GM23248 (cell line): Measurements from ENCODE around the gene SLC8A2. TPM values are rescaled to one million over a fixed set of nuclear protein-coding genes. Genes with fewer than 3 reads are reported as not detected.

Experiments
- DNase-seq: peaks from one replicate; pipeline ENCODE4 v3.0.0-alpha.2; 2015
- H2AFZ ChIP-seq: fragments of 200-600 bp; sonication (generic); 2 replicates; pipeline ENCODE4 v1.6.1; 2016; ENCODE audit warnings: antibody characterized with exemption
- H3F3A ChIP-seq: fragments of 200-600 bp; sonication (generic); 2 replicates; pipeline ENCODE4 v1.6.1; 2016; ENCODE audit warnings: mild to moderate bottlenecking, antibody characterized with exemption, mixed run types; ENCODE audit not compliant: insufficient read depth
- H3K27ac ChIP-seq: fragments of 200-600 bp; sonication (generic); 2 replicates; pipeline ENCODE4 v1.5.1; 2016; ENCODE audit warnings: mild to moderate bottlenecking
- H3K27me3 ChIP-seq: fragments of 200-600 bp; sonication (generic); replicated peaks from 2 replicates; pipeline ENCODE4 v1.6.1; 2016; ENCODE audit warnings: mild to moderate bottlenecking; ENCODE audit not compliant: insufficient read depth
- H3K36me3 ChIP-seq: fragments of 200-600 bp; sonication (generic); 2 replicates; pipeline ENCODE4 v1.6.1; 2016; ENCODE audit warnings: low read depth, mild to moderate bottlenecking
- H3K4me1 ChIP-seq: fragments of 200-600 bp; sonication (generic); 2 replicates; pipeline ENCODE4 v1.6.1; 2016; ENCODE audit warnings: mild to moderate bottlenecking; ENCODE audit not compliant: insufficient read depth
- H3K4me2 ChIP-seq: fragments of 200-600 bp; sonication (generic); one replicate; pipeline ENCODE4 v1.6.1; 2016; ENCODE audit warnings: mild to moderate bottlenecking; ENCODE audit not compliant: unreplicated experiment
- H3K4me3 ChIP-seq: fragments of 200-600 bp; sonication (generic); 2 replicates; pipeline ENCODE4 v1.5.1; 2016; ENCODE audit warnings: mild to moderate bottlenecking
- H3K79me2 ChIP-seq: fragments of 200-600 bp; sonication (generic); 2 replicates; pipeline ENCODE4 v1.6.1; 2016; ENCODE audit warnings: mild to moderate bottlenecking; ENCODE audit not compliant: insufficient read depth
- H3K9ac ChIP-seq: fragments of 200-600 bp; sonication (generic); 2 replicates; pipeline ENCODE4 v1.6.1; 2016; ENCODE audit warnings: mild to moderate bottlenecking
- H3K9me2 ChIP-seq: fragments of 200-600 bp; sonication (generic); 2 replicates; pipeline ENCODE4 v1.6.1; 2016; ENCODE audit warnings: mixed run types, mild to moderate bottlenecking, moderate library complexity; ENCODE audit not compliant: insufficient read depth
- H3K9me3 ChIP-seq: fragments of 200-600 bp; sonication (generic); one replicate; pipeline ENCODE4 v1.6.1; 2017; ENCODE audit warnings: low read depth
- H4K20me1 ChIP-seq: fragments of 200-600 bp; sonication (generic); 2 replicates; pipeline ENCODE4 v1.6.0; 2016; ENCODE audit not compliant: insufficient read depth
- EZH2 ChIP-seq: fragments of 200-600 bp; sonication (generic); IDR thresholded peaks from 2 replicates; pipeline ENCODE4 v1.6.1; 2018; ENCODE audit warnings: antibody characterized with exemption, mild to moderate bottlenecking; ENCODE audit not compliant: insufficient read depth, poor library complexity, severe bottlenecking
- EZH2phosphoT487 ChIP-seq: fragments of 200-600 bp; sonication (generic); IDR thresholded peaks from 2 replicates; pipeline ENCODE4 v1.6.1; 2018; ENCODE audit warnings: antibody characterized with exemption, moderate library complexity, mild to moderate bottlenecking, low read depth; ENCODE audit not compliant: insufficient read depth
- WGBS, 2 experiments: methylation state at CpG; one replicate each; pipeline ENCODE4 v1.1.6; 2015 to 2017; ENCODE audit warnings: low lambda C conversion rate in 2 of 2, low coverage in 1 of 2; ENCODE audit errors: missing lambda C conversion rate in 2 of 2; 5-methylcytosine and 5-hydroxymethylcytosine counted together
- in situ Hi-C: fragments of 300-500 bp; cut with MboI; formaldehyde crosslinking; loops from 2 replicates; pipeline ENCODE4 v1.15.0; 2020
- polyA plus RNA-seq: library from polyadenylated mRNA; unstranded; fragments of >200 nt; fragmentation: Nextera tagmentation; extraction: Ambion mirVana; gene quantifications from 2 replicates; pipeline ENCODE4 v1.2.1, GENCODE V29; 2016
- total RNA-seq: library from RNA; depleted of rRNA; stranded (reverse); fragments of >200 nt; shearing (Covaris generic); gene quantifications from 2 replicates; pipeline ENCODE4 v1.2.3, GENCODE V29; 2014

Gene SLC8A2
- total and polyA plus RNA-seq, 2 experiments from 2014 or later: not detected

GRCh38 chr19:47518139-47518538 lies 46.4 kb upstream of the SLC8A2 start:
- no peaks in the 10 kb centered on the region for H3K27me3 ChIP-seq
- H2AFZ ChIP-seq: no peak overlapping the region
- H4K20me1 ChIP-seq: no peaks in the 10 kb centered on the region
- H3K4me2 ChIP-seq: no peak overlapping the region
- no peaks in the 10 kb centered on the region for H3K36me3 ChIP-seq
- in situ Hi-C loops: no loop called here
- H3K9ac ChIP-seq: no peak overlapping the region
- no peaks in the 10 kb centered on the region for H3F3A ChIP-seq
- no peak overlapping the region for H3K4me3 ChIP-seq
- no peaks in the 10 kb centered on the region for H3K9me3 ChIP-seq
- H3K9me2 ChIP-seq: no peaks in the 10 kb centered on the region
- 84 to 87% methylated on average over 4 of the region's 4 CpGs for WGBS, 2 experiments
- no peak overlapping the region for H3K27ac ChIP-seq
- TF ChIP-seq EZH2phosphoT487: no peak
- TF ChIP-seq EZH2: no peak
- peaks cover 17% of the 10 kb centered on the region for H3K79me2 ChIP-seq
- H3K4me1 ChIP-seq: peaks cover 9% of the 10 kb centered on the region
- DNase-seq: no peak

- Histone ChIP-seq H3K9me2 (no peaks in the 10 kb centered on the region), H3K9ac (peak within 1 kb of the TSS; percentile 99), H3F3A (peaks cover 11% of the 10 kb centered on the region; the same call in 1 of the 2 replicates), H3K4me1 (peaks cover 27% of the 10 kb centered on the region), H2AFZ (peak within 1 kb of the TSS; percentile 92), H3K27me3 (no peaks in the 10 kb centered on the region), H3K9me3 (no peaks in the 10 kb centered on the region), H3K36me3 (no peaks in the 10 kb centered on the region), H4K20me1 (no peaks in the 10 kb centered on the region), H3K79me2 (peaks cover 48% of the 10 kb centered on the region), H3K4me2 (peak within 1 kb of the TSS; percentile 93), H3K4me3 (peak within 1 kb of the TSS; percentile 95), H3K27ac (peak within 1 kb of the TSS; percentile 98)
- in situ Hi-C loops: no loop called here
- DNase-seq: peak; percentile 100
- TF ChIP-seq EZH2phosphoT487: no peak
- WGBS, 2 experiments: 0 to 1% methylated on average over 65 to 76 of the region's 78 CpGs
These were observed 43.3 kb upstream of the SLC8A2 start, which contains the start of gene NAPA for GRCh38 chr19:47514869-47515588. NAPA (minus strand) TSS chr19:47515063; CDS start chr19:47514940, 123 bp downstream.

GRCh38 chr19:47514151-47514868 lies 42.6 kb upstream of the SLC8A2 start:
- Histone ChIP-seq H3K27ac (peak overlapping the region; percentile 98), H3K9me3 (no peaks in the 10 kb centered on the region), H3K79me2 (peaks cover 55% of the 10 kb centered on the region), H3K9me2 (no peaks in the 10 kb centered on the region), H4K20me1 (no peaks in the 10 kb centered on the region), H3K4me3 (peak overlapping the region; percentile 95), H3K4me1 (peaks cover 31% of the 10 kb centered on the region), H3K9ac (peak overlapping the region; percentile 99), H2AFZ (peak overlapping the region; percentile 67), H3K27me3 (no peaks in the 10 kb centered on the region), H3F3A (peaks cover 11% of the 10 kb centered on the region; the same call in 1 of the 2 replicates), H3K36me3 (0 out of 2 replicates have a peak, but pooled peaks cover 4% of the 10 kb centered on the region), H3K4me2 (peak overlapping the region; percentile 93)
- WGBS, 2 experiments: 4 to 5% methylated on average over 39 to 40 of the region's 40 CpGs
- in situ Hi-C loops: no loop called here
- peak; percentile 49 for DNase-seq
- TF ChIP-seq EZH2phosphoT487: no peak
- TF ChIP-seq EZH2: no peak

- 45 to 47% methylated on average over 6 to 8 of the region's 8 CpGs for WGBS, 2 experiments
- Histone ChIP-seq H3K4me3 (peak overlapping the region; percentile 95), H3K9ac (peak overlapping the region; percentile 99), H3K27ac (peak overlapping the region; percentile 98), H2AFZ (no peak overlapping the region), H3K9me3 (no peaks in the 10 kb centered on the region), H3K36me3 (0 out of 2 replicates have a peak, but pooled peaks cover 4% of the 10 kb centered on the region), H3K4me2 (peak overlapping the region; percentile 93), H3K27me3 (no peaks in the 10 kb centered on the region), H4K20me1 (no peaks in the 10 kb centered on the region), H3K4me1 (peaks cover 31% of the 10 kb centered on the region), H3K79me2 (peaks cover 69% of the 10 kb centered on the region), H3F3A (peaks cover 11% of the 10 kb centered on the region; the same call in 1 of the 2 replicates), H3K9me2 (no peaks in the 10 kb centered on the region)
- DNase-seq: no peak
- no peak for TF ChIP-seq EZH2phosphoT487
- no peak for TF ChIP-seq EZH2
- in situ Hi-C loops: no loop called here
These were observed 41.2 kb upstream of the SLC8A2 start for GRCh38 chr19:47512948-47513319.
